Eye (tissue), 1 donor: Measurements from ENCODE around the gene RGS3.
A peak's percentile ranks its signal among the peaks of the same experiment; 100 is the strongest.

Experiments
- DNase-seq: peaks from one replicate; pipeline ENCODE4 v3.0.0-alpha.2; 2015

RGS3 gene

GRCh38 chr9:113590389-113590788 is 126.9 kb downstream of the RGS3 start:
- DNase-seq, result no peak

DNA sequence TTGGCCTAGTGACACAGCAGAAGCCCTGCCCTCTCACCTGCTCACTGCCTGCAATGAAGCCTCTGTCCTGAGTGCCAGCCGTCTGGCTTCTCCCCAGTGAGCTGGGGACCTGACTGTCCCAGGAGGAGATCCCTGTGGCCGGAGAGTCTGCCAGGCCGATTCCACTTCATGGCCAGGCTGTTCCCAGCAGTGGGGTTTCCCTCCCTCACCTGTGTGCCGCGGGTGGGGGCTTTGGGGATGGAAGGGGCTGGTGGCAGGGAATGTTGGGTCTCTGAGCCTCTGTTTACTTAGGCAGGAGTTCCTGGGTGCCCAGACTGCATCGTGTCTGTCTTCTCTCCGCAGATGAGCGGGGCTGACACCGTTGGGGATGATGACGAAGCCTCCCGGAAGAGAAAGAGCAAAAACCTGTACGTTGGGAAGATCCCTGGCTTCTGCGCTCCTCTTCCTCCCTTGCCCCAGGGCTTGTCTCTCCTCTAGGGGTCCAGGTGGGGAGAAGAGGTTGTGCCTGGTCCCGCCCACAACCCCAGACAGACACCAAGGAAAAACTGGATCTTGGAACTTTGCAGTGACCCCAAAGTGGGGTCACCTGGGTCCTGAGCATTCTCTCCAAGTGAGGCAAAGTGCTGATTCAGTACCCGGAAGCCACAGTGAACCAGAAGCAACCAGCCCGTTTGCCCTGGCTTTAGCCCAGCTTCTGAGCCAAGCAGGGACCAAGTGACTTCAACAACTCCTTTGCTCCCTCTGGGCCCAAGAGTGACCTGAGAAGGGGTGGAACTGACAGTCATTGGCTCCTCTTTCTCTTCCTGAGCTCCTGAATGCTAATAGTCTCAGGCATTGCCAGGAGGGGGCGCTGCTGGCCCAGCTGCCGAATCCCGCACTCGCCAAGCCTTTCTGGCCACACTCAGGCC is 127.7 kb downstream of the RGS3 start:
- peak; percentile 92 for DNase-seq

GRCh38 chr9:113591899-113592625 is 128.5 kb downstream of the RGS3 start:
- no peak for DNase-seq

- DNase-seq, result no peak
Observed at GRCh38 chr9:113592876-113593575, 129.5 kb downstream of the RGS3 start.

DNA sequence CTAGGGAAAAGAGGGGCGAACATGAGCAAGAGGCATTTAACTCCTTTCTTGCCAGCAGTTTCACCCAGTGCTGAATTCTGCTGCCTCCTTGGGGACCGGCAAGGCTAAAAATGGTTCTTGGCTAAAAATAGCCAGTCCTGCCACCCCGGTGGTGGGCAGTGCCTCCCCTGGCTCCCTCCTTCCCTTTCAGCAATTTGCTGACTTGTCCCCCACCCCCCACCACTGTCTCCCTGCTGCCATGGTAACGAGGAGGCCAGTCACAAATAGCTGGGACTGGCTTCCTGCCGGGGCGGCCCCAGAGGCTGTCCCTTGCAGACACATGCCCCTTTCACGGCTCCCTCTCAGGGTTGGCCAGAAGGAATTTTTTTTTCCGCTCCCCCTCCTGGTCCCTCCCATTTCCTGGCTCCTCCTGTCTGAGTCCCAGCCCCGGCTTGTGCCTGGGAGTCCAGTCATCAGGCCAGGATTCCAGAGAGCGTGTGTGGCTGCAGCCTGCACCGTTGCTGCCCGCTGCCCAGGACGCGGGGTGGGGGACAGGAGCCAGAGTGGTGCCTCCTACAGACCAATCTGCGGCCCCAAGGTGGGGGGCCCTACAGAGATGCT is 130.3 kb downstream of the RGS3 start:
- peak; percentile 97 for DNase-seq

DNA sequence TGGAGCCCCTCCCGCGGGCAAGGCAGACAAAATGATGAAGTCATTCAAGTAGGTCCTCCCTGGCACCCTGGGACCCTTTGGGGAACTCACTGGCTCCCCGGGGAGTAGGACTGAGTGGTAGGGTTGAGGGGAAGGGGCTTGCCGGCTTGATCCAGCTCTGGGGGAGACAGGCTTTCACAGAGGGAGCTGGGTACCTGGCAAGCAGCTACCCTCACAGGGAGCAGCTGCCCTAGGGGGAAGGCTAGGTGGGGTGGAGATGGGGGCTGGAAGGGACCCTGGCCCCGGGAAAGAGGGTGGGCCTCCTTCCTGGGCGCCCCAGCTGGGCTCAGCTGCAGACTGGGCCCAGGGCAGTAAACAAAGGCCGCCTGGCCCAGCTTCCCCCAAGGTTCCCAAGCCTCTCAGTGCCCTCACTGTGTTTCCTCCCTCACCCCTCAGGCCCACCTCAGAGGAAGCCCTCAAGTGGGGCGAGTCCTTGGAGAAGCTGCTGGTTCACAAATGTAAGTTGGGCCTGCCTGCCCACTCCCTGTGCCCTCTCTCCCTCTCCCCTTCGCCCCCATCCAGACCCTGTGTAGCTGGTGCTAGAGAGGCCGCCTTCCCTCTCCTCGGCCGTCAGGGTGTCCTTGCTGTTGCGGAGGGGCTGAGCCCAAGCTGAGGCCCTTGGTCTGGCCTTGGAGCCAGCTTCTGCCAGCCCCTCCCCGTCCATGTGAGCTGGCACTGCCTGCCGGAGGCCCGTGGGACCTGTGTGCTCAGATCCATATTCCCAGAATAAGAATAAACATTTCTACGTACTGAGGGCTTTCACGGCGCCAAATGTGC is 131.2 kb downstream of the RGS3 start:
- DNase-seq, result peak; percentile 28

- DNase-seq, result no peak
Observed at GRCh38 chr9:113596616-113597320, 133.2 kb downstream of the RGS3 start.

DNA sequence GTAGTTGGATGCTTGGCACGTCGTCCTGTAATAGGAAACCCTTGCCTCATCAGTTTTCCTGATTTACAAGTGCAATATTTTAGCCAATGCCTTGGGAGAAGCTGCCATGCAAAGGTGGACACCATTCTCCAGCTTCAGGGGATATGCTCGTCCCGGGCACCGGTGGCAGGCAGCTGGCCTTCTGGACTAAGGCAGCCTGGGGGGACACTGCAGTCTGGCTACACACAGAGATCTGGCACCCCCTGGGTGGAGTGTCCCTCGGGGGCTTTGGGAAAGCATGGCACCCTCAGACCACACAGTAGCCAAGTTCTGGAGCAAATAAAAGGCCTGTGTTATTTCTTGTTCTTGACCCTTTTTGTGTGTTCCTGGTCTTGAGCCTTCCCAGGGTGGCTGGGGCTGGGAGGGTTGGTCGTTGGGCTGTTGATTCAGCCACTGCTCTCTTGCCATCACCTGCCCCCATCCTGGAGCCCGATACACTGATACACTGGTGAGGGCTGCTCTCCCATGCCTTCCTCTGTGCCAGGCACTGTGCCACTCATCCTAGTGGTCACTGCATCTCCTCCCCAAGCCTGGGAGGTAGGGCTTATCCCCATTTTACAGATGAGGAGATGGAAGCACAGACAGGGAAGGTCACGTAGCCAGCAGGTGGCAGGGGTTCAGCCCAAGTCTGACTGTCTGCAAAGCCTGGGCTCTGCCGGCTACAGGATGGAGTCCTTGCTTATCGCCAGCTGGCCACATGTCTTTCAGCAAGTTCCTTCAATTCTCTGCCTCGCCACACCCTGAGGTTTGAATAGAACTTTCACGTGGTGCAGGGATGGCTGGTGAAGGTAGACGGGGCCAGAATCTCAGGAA is 134.1 kb downstream of the RGS3 start:
- DNase-seq, result no peak

DNA sequence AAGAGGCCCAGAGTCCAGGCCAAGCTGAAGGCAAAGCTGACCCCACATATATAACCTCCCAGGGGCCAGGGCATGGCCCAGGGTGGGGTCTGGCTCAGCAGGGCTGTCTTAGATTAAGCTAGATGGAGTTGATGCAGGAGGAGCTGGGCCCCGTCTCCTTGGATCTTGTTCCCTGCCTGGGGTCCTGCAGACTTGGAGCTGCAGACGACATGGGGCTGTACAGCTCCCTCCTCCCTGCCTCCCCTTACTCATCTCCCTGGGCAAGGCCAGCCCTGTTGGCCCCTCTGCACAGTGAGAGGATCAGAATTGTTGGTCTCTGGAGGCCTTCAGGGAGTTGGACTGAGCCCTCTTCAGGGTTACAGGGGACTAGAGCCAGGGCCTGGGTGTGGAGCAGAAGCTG is 134.9 kb downstream of the RGS3 start:
- DNase-seq, result no peak

- DNase-seq, result no peak
Observed at GRCh38 chr9:113598883-113599282, 135.4 kb downstream of the RGS3 start.

DNA sequence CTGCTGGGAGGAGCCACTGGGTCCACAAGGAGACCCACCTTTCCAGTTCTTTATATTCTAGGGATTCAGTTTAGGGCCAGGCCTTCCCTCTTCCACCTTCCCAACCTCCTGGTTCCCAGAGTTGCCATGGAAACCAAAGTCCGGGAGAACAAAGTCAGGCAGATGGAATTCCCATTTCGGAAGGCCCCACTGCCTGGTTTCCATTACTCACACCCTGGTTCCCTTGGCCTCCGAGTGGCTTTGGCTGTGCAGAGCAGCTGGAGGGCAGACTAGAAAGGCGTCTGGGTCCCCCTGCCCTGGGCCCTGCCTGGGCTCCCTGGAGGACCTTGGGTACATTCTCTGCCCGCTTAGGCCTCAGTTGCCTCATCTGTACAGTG is 136.1 kb downstream of the RGS3 start:
- peak; percentile 44 for DNase-seq

DNA sequence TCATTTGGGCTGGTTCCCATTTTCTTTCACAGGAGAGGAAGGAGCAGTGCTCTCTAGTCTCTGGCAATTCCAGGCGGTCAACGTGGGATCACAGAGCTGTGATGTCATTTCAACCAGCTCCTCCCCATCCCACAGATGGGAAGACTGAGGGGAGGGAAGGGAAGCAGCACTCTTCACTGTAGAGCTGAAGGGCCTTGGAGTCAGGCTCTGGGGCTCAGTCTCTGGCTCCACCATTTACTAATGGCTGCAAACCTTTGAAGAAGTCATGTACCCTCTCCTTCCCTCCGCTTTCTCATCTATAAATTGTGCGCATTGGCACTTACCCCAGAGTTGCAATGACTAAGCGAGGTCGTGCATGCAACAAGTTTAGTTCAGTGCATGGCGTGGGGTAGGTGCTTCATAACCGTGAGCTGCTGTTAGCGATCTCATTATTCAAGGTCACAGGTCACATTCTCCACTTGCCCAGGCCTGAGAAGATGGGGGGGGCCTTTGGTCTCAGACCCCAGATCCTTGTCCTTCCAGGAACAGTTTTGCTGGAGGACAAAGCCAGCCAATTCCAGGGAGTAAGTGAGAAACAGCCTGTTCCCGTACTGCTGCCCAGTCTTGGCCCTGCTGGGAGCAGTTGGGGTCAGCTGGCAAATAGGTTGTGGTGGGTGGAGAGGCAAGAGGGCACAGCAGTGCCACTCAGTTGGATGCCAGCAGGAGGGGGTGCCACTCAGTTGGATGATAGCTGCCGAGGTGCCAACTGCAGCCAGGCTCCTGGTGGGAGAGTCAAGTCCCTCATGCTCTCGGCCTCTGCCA is 136.7 kb downstream of the RGS3 start:
- no peak for DNase-seq

DNA sequence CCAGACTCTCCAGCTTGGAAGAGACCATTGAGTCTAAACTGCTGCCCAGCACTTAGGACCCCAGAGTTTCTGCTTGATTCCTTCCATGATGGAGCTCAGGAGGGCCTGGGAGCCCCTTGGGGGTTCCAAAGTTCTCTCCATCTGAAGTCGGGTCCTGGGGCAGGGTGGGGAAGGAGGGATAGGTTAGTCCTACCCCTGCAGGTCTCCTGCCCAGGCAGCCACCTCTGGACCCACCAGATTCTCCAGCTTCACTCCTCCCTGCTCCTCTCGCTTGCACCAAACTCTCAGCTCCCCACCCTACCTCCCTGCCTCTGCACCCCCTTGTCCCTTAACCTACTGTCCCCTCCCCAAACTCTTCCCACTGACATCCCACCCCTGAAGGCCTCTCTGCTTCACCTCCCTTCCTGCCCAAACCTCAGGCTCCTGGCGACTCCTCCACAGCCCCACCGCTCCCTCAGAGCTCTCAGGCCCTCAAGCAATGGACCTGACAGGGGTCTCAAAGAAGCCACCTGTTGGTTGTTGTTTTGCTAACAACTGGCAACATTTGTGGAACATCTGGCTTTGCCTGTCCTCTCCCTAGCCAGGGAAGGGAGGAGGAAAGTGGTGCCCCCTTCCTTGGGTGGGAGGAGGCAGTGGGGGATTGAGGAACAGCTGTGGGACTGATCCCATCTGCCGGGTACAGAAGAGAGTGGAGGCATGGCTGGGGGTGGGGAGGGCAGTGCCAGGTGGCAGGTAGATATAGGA is 137.5 kb downstream of the RGS3 start:
- DNase-seq, result peak; percentile 55

DNA sequence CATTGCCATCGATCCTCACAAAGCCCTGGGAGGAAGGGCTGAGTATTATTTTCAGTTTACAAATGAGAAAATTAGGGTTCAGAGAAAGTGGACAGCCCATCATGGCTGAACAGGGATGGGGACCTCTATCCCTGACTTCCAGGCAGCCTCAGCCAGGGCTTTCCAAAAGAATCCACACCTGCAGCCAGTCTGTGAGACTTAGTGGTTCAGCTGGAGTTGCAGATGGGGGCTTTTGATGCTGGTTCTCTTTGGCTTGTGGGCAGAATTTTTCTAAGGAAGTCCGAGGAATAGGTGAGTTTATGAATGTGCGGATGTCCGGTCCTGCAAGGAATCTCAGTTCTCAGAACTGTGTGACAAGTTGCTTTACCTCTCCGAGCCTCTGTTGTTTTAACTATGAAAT is 138.1 kb downstream of the RGS3 start:
- DNase-seq, result no peak

DNA sequence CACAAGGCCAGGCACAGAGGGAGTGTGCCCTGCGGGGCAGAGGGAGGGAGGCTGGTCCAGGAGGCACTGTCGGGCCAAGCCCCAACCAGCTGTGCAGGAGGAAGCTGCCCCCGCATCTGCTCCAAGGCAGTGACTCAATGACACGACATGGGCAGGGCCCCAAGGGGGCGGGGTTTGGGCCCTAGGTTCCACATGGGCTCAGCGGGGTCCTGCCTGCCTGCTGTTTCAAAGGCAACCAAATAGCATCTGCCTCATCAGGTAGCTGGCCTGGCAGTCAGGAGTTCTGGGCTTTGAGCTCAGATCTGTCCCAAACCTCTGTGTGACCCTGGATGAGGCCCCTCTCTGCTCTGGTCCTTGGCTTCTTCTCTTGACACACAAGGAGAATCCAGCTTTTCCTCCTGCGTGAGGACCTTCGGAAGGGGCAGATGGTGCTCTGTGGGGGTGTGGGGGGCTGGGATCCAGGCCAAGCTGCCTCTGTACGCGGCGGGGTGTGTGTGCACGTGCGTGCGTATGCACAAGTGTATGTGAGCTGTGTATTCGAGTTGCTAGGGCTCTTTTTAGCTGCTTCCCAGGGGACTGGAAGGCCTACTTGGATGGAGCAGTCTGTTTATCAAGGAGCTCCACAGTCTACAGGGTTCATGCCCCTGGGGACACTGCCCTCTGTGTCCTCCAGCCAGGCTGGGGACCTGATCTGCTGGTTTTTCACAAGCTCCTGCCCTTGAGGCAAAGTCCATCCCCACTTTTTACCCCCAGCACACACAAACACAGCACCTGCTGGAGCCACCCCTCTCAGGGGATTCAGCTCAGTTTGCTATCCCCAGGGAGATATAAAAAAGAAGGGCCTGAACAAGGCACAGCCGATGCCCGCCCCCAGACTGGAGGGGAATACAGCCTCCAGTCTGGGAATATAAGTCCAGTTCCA is 138.9 kb downstream of the RGS3 start:
- peak; percentile 74 for DNase-seq

DNA sequence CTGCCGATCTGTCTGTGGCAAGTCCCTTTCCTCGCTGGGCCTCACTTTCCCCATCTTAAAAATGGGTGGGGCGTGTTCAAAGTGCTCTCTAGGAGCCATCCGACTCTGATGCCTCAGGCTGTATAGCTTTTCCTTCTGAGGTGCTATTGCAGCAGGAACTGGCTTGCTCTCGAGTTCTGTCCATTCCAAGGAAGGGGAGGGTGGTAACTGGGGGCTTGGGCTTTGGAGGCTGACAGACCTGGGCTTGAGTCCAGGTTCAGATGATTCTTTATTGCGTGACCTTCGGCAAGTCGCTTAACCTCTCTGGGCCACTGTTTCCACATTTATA is 139.5 kb downstream of the RGS3 start:
- no peak for DNase-seq

DNA sequence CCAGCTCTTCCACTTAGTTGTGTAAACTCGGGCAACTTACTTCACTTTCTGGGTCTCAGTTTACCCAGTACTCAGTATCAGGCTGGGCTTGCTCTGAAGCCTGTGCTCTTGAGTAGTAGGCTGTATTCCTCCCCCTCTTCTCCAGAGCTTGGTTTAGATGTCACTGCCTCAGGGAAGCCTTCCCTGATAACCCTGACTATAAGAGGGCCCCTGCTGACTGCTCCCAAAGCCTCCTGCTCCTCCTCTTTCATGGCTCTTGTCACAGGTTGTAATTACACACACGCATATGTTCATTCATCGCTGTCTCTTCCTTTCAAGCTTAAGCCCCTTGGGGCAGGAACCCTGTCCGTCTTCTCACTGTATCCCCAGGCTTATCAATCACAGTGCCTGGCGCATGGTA is 140.2 kb downstream of the RGS3 start:
- no peak for DNase-seq

GRCh38 chr9:113604393-113604792 is 140.9 kb downstream of the RGS3 start:
- DNase-seq, result no peak
